Measurements from ENCODE around the gene PLA1A.

GRCh38 chr3:119631516-119631915, 33.8 kb downstream of the PLA1A start:
- no peak for TF ChIP-seq EZH2 (IDR thresholded peaks at IDR 0.05; ENCODE audit: borderline replicate concordance, low read length)
- TF ChIP-seq CTCF (IDR thresholded peaks at IDR 0.05; ENCODE audit: low read length): no peak
